Ectodermal cell (in vitro differentiated cells): ENCODE data around the gene DNAH7.

ENCODE experiments used
- H3K27ac ChIP-seq: 2 replicates; pipeline ENCODE4 v1.7.0; 2013; ENCODE audit warnings: mild to moderate bottlenecking, low read depth, low read length; ENCODE audit not compliant: insufficient read depth, poor library complexity, severe bottlenecking
- H3K27me3 ChIP-seq: 2 replicates; pipeline ENCODE4 v1.7.0; 2013; ENCODE audit warnings: mild to moderate bottlenecking, low read length; ENCODE audit not compliant: insufficient read depth, control insufficient read depth, poor library complexity, severe bottlenecking
- H3K36me3 ChIP-seq: one replicate; pipeline ENCODE4 v1.7.0; 2013; ENCODE audit warnings: low read length; ENCODE audit not compliant: control insufficient read depth, insufficient read depth
- H3K4me1 ChIP-seq: one replicate; pipeline ENCODE4 v1.7.0; 2013; ENCODE audit warnings: low read length; ENCODE audit not compliant: control insufficient read depth, insufficient read depth
- H3K4me3 ChIP-seq: 2 replicates; pipeline ENCODE4 v1.7.0; 2013; ENCODE audit warnings: low read depth, low read length, control low read depth; ENCODE audit not compliant: insufficient read depth
- H3K9me3 ChIP-seq: 2 replicates; pipeline ENCODE4 v1.7.0; 2013; ENCODE audit warnings: mild to moderate bottlenecking, low read length, moderate library complexity; ENCODE audit not compliant: control insufficient read depth
- WGBS, 2 experiments: methylation state at CpG; one replicate each; pipeline ENCODE4 v1.1.7; 2013; ENCODE audit warnings: missing lambda C conversion rate in 2 of 2; 5-methylcytosine and 5-hydroxymethylcytosine counted together

DNAH7 gene

GRCh38 chr2:196077821-196078220, 9.2 kb upstream of the DNAH7 start:
- 96 to 97% methylated on average over 2 of the region's 2 CpGs for WGBS, 2 experiments
- Histone ChIP-seq H3K4me1 (no peaks in the 10 kb centered on the region), H3K27ac (no peak overlapping the region), H3K36me3 (no peaks in the 10 kb centered on the region), H3K4me3 (no peak overlapping the region), H3K9me3 (no peaks in the 10 kb centered on the region), H3K27me3 (peaks cover 5% of the 10 kb centered on the region)

GRCh38 chr2:196076778-196077568, 8.3 kb upstream of the DNAH7 start:
- Histone ChIP-seq H3K27me3 (peaks cover 13% of the 10 kb centered on the region), H3K9me3 (no peaks in the 10 kb centered on the region), H3K4me1 (no peaks in the 10 kb centered on the region), H3K27ac (no peak overlapping the region), H3K36me3 (no peaks in the 10 kb centered on the region), H3K4me3 (no peak overlapping the region)
- WGBS, 2 experiments, result 83 to 87% methylated on average over 5 of the region's 5 CpGs

GRCh38 chr2:196075196-196075595, 6.6 kb upstream of the DNAH7 start:
- Histone ChIP-seq H3K4me1 (no peaks in the 10 kb centered on the region), H3K27ac (no peak overlapping the region), H3K27me3 (peaks cover 24% of the 10 kb centered on the region), H3K4me3 (no peak overlapping the region), H3K36me3 (no peaks in the 10 kb centered on the region), H3K9me3 (no peaks in the 10 kb centered on the region)
- WGBS, 2 experiments, result 0% methylated on average over 1 of the region's 1 CpG

- H3K9me3 ChIP-seq, result no peaks in the 10 kb centered on the region
- H3K4me3 ChIP-seq, result no peak overlapping the region
- no peaks in the 10 kb centered on the region for H3K36me3 ChIP-seq
- H3K27ac ChIP-seq, result no peak overlapping the region
- H3K27me3 ChIP-seq, result peaks cover 24% of the 10 kb centered on the region
- no peaks in the 10 kb centered on the region for H3K4me1 ChIP-seq
These were observed 6.0 kb upstream of the DNAH7 start for GRCh38 chr2:196074631-196075030.

GRCh38 chr2:196073521-196073920, 4.9 kb upstream of the DNAH7 start:
- Histone ChIP-seq H3K9me3 (no peaks in the 10 kb centered on the region), H3K4me1 (no peaks in the 10 kb centered on the region), H3K27me3 (peaks cover 24% of the 10 kb centered on the region), H3K27ac (no peak overlapping the region), H3K36me3 (no peaks in the 10 kb centered on the region), H3K4me3 (no peak overlapping the region)
- 84 to 91% methylated on average over 2 of the region's 2 CpGs for WGBS, 2 experiments

GRCh38 chr2:196067088-196067382, 1.6 kb downstream of the DNAH7 start:
- Histone ChIP-seq H3K36me3 (no peaks in the 10 kb centered on the region), H3K4me3 (no peak overlapping the region), H3K27me3 (peaks cover 12% of the 10 kb centered on the region), H3K4me1 (no peaks in the 10 kb centered on the region), H3K27ac (no peak overlapping the region), H3K9me3 (no peaks in the 10 kb centered on the region)
- 56 to 63% methylated on average over 3 of the region's 3 CpGs for WGBS, 2 experiments

GRCh38 chr2:196066291-196067087, 2.1 kb downstream of the DNAH7 start:
- no peaks in the 10 kb centered on the region for H3K4me1 ChIP-seq
- H3K27ac ChIP-seq, result no peak overlapping the region
- H3K9me3 ChIP-seq, result no peaks in the 10 kb centered on the region
- no peaks in the 10 kb centered on the region for H3K36me3 ChIP-seq
- no peak overlapping the region for H3K4me3 ChIP-seq
- 69 to 100% methylated on average over 1 to 3 of the region's 3 CpGs for WGBS, 2 experiments
- H3K27me3 ChIP-seq, result peaks cover 6% of the 10 kb centered on the region

- Histone ChIP-seq H3K36me3 (no peaks in the 10 kb centered on the region), H3K27me3 (no peaks in the 10 kb centered on the region), H3K4me3 (no peak overlapping the region), H3K27ac (no peak overlapping the region), H3K4me1 (peaks cover 2% of the 10 kb centered on the region), H3K9me3 (no peaks in the 10 kb centered on the region)
- 91 to 98% methylated on average over 5 of the region's 5 CpGs for WGBS, 2 experiments
These were observed 4.9 kb downstream of the DNAH7 start for GRCh38 chr2:196063773-196064172.

- Histone ChIP-seq H3K4me1 (peaks cover 2% of the 10 kb centered on the region), H3K27me3 (no peaks in the 10 kb centered on the region), H3K27ac (no peak overlapping the region), H3K36me3 (no peaks in the 10 kb centered on the region), H3K4me3 (no peak overlapping the region), H3K9me3 (no peaks in the 10 kb centered on the region)
- WGBS, 2 experiments, result 55 to 60% methylated on average over 3 of the region's 3 CpGs
These were observed 9.1 kb downstream of the DNAH7 start for GRCh38 chr2:196059491-196059960.

GRCh38 chr2:196054631-196055030, 14.0 kb downstream of the DNAH7 start:
- 84 to 95% methylated on average over 2 of the region's 2 CpGs for WGBS, 2 experiments
- Histone ChIP-seq H3K27ac (no peak overlapping the region), H3K4me3 (no peak overlapping the region), H3K27me3 (no peaks in the 10 kb centered on the region), H3K9me3 (no peaks in the 10 kb centered on the region), H3K36me3 (no peaks in the 10 kb centered on the region), H3K4me1 (peaks cover 2% of the 10 kb centered on the region)
